Retinal pigment epithelial cell (primary cell): ENCODE results near the gene SLC49A4.

Experiments used
- DNase-seq: peaks from one replicate; pipeline ENCODE4 v3.0.0-alpha.2; 2010; ENCODE audit warnings: low read depth
- H3K4me3 ChIP-seq: 2 replicates; pipeline ENCODE4 v1.5.1; 2011; ENCODE audit warnings: mild to moderate bottlenecking, low read length, control low read depth, moderate library complexity
- TF ChIP-seq, protein P1 (sequence below): conservative IDR thresholded peaks from 2 replicates; pipeline ENCODE4 v1.5.1; 2011; ENCODE audit warnings: low read depth, low read length, control low read depth, inconsistent platforms

SLC49A4 gene

DNA sequence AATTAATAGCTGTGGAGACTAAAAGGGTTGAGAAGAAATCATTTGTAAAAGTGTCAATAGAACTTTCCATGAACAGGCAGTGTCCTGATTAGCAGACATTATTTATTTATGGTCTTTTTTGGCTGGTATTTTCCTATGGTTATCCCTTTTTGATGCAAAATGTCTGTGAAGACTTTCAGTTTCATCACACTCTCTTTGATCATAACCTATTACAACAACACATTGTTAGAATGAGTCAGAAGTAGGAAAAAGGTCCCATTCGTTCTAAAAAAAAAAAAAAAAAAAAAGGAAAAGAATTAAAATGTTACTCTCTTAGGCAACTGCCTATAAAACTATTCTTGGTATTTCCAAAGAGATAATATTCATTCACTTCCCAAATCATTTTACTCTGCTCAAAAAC lies 62.1 kb downstream of the SLC49A4 start:
- no peak for DNase-seq
- H3K4me3 ChIP-seq: no peak overlapping the region
- TF ChIP-seq, protein P1, sequence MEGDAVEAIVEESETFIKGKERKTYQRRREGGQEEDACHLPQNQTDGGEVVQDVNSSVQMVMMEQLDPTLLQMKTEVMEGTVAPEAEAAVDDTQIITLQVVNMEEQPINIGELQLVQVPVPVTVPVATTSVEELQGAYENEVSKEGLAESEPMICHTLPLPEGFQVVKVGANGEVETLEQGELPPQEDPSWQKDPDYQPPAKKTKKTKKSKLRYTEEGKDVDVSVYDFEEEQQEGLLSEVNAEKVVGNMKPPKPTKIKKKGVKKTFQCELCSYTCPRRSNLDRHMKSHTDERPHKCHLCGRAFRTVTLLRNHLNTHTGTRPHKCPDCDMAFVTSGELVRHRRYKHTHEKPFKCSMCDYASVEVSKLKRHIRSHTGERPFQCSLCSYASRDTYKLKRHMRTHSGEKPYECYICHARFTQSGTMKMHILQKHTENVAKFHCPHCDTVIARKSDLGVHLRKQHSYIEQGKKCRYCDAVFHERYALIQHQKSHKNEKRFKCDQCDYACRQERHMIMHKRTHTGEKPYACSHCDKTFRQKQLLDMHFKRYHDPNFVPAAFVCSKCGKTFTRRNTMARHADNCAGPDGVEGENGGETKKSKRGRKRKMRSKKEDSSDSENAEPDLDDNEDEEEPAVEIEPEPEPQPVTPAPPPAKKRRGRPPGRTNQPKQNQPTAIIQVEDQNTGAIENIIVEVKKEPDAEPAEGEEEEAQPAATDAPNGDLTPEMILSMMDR: no peak

DNA sequence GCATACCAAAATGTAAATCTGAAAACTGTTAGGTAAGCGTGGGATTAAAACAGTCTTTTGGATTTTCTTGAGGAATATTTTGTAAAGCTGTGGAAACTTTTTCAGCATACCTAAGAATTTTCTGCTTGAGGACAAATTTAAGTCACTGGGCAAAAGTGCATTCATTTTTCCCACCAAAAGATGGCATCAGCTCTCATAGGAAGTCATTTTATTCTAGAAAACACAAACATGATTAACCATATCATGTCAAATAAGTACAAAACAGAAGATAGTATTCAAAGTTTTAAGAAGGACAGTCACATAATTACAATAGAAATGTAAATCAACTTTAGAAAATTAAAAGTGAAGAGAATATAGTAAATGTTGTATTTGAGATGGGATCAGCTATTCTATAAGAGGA lies 63.5 kb downstream of the SLC49A4 start:
- TF ChIP-seq, protein P1: peak; percentile 46
- H3K4me3 ChIP-seq: no peak overlapping the region
- peak; percentile 2 for DNase-seq

DNA sequence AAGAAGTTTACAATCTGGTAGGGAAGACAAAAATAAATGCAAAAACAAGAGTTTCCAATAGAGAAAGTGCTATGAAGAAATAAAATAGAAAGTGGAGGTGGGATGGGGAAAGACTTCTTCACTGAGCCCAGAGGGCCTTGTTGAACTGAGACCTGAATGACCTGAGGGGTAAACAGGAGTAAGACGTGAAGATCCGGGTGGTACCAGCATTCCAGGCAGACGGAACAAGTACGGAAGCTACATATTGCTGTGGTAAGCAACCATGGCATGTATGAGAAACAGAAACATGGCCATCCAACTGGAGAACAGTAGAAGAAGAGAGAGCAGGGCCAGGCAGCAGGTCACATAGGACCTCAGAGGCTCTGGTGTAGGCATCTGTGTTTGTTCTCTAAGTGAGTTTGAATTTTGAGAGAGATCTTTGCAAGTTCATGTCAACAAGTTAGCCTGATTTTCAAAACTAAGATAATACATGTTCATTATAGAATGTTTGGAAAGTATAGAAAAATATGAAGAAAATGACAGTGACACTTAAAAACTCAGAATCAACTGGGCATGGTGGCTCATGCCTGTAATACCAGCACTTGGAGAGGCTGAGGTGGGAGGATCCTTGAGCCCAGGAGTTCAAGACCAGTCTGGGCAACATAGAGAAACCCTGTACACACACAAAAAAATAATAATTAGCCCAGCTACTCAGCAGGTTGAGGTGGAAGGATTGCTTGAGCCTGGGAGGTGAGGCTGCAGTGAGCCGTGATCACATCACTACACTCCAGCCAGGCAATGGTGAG lies 64.3 kb downstream of the SLC49A4 start:
- no peak for DNase-seq
- H3K4me3 ChIP-seq: no peak overlapping the region
- TF ChIP-seq, protein P1: no peak

DNA sequence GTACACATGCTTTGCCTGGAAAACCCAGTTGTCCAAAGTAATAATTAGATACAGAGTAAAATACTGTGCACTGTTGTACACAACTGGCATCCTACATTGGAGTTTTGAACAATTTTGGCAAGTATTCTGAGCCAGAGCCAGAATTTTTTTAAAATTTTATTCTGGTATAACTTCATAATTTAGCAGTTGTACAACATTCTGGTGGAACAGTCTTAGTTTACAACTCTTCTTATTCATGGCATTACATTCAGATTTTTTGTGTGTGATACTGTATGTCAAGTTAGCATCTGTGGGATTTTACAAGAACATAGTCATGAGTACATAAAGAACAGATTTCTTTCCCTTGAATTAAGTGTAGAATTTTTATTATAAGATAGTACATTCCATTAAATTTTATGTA lies 67.5 kb downstream of the SLC49A4 start:
- DNase-seq: no peak
- H3K4me3 ChIP-seq: no peak overlapping the region
- TF ChIP-seq, protein P1: no peak

DNA sequence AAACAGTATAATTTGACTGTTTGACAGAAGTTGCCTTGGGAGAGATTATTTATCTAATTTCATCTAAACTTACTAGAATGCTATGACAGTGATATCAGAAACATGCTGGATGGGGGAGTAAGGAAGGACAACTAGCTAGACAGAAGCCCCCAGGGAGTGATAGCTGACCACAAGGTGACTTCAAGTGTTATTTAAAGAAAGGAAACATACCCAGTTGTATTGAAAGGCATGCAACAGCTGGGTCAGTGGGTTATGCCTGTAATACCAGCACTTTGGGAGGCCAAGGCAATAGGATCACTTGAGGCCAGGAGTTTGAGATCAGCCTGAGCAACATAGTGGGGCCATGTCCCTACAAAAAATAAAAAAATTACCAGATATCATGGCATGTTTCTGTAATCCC lies 69.6 kb downstream of the SLC49A4 start:
- TF ChIP-seq, protein P1: no peak
- DNase-seq: no peak
- H3K4me3 ChIP-seq: no peak overlapping the region

DNA sequence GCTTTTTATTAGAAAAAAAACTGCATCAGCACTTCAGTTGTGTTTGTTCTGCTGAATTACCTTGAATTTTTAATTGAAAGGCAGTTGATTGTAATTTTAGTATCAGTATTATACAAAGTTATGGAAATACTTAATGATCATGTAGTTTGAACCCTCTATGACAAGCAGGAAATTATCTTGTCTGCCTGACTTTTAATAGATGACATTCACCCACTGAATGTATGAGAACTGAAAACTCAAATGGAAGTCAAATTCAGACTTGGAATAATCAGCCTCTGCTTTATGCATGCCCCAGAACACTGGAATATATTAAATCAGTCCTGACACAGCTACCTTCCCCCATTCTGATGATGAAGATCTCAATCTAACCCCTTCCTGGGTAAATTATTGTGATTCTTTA lies 73.5 kb downstream of the SLC49A4 start:
- no peak overlapping the region for H3K4me3 ChIP-seq
- TF ChIP-seq, protein P1: no peak
- no peak for DNase-seq
